PC-9 (cell line): ENCODE data around the gene CAPZA1. TPM values are rescaled to one million over a fixed set of nuclear protein-coding genes. Genes with fewer than 3 reads are reported as not detected.
A peak's percentile ranks its signal among the peaks of the same experiment; 100 is the strongest.

ENCODE experiments used
- BruUV-seq: library from RNA; stranded (reverse); fragments of 400-500 nt; replicated peaks from 2 replicates; lab custom pipeline; 2021; lab: Mats Ljungman, UMichigan
- CTCF ChIA-PET: fragments of 300-600 bp; sonication (Branson Sonifier 250); formaldehyde crosslinking; loops from one replicate; lab custom pipeline; 2022; ENCODE audit warnings: antibody characterized with exemption; lab: Charles Lee
- POLR2A ChIA-PET: fragments of 300-600 bp; sonication (Branson Sonifier 250); formaldehyde crosslinking; loops from one replicate; lab custom pipeline; 2022; ENCODE audit warnings: antibody characterized with exemption; ENCODE audit not compliant: unreplicated experiment; lab: Charles Lee
- DNase-seq, 2 experiments: peaks; one replicate each; pipeline versions ENCODE4 v3.0.0 to v3.0.0-alpha.2; 2015 to 2022; ENCODE audit warnings: mixed read lengths in 1 of 2
- H2AFZ ChIP-seq: fragments of 200-600 bp; sonication (generic); 2 replicates; pipeline ENCODE4 v1.8.1; 2017; ENCODE audit warnings: antibody characterized with exemption
- H3F3A ChIP-seq: fragments of 200-600 bp; sonication (generic); 2 replicates; pipeline ENCODE4 v1.8.1; 2017; ENCODE audit warnings: antibody characterized with exemption, mild to moderate bottlenecking, low read depth; ENCODE audit not compliant: insufficient read depth
- H3K27ac ChIP-seq: fragments of 200-600 bp; sonication (generic); 2 replicates; pipeline ENCODE4 v1.6.1; 2016; ENCODE audit warnings: mixed run types
- H3K27me3 ChIP-seq: fragments of 200-600 bp; sonication (generic); 2 replicates; pipeline ENCODE4 v1.6.1; 2016; ENCODE audit warnings: low read depth, mixed run types; ENCODE audit not compliant: insufficient read depth
- H3K36me3 ChIP-seq: fragments of 200-600 bp; sonication (generic); 2 replicates; pipeline ENCODE4 v1.6.1; 2016; ENCODE audit warnings: low read depth, mixed run types
- H3K4me1 ChIP-seq: fragments of 200-600 bp; sonication (generic); replicated peaks from 2 replicates; pipeline ENCODE4 v1.6.1; 2016; ENCODE audit warnings: mixed run types; ENCODE audit not compliant: insufficient read depth
- H3K4me2 ChIP-seq: fragments of 200-600 bp; sonication (generic); 2 replicates; pipeline ENCODE4 v1.6.1; 2017; ENCODE audit warnings: mixed run types
- H3K4me3 ChIP-seq: fragments of 200-600 bp; sonication (generic); 2 replicates; pipeline ENCODE4 v1.6.1; 2016; ENCODE audit warnings: mixed run types
- H3K79me2 ChIP-seq: fragments of 200-600 bp; sonication (generic); 2 replicates; pipeline ENCODE4 v1.6.1; 2017; ENCODE audit warnings: low read depth, mixed run types
- H3K9me2 ChIP-seq: fragments of 200-600 bp; sonication (generic); 2 replicates; pipeline ENCODE4 v1.8.1; 2017; ENCODE audit warnings: mild to moderate bottlenecking; ENCODE audit not compliant: insufficient read depth
- H3K9me3 ChIP-seq: fragments of 200-600 bp; sonication (generic); 2 replicates; pipeline ENCODE4 v1.8.1; 2016; ENCODE audit warnings: low read depth; ENCODE audit not compliant: insufficient read depth
- H4K20me1 ChIP-seq: fragments of 200-600 bp; sonication (generic); 2 replicates; pipeline ENCODE4 v1.8.1; 2017; ENCODE audit not compliant: insufficient read depth
- CTCF ChIP-seq: fragments of 200-600 bp; sonication (generic); conservative IDR thresholded peaks from 2 replicates; pipeline ENCODE4 v1.6.1; 2017; ENCODE audit warnings: mixed run types, antibody characterized with exemption, mild to moderate bottlenecking, moderate library complexity
- EZH2 ChIP-seq: fragments of 200-600 bp; sonication (generic); IDR thresholded peaks from 2 replicates; pipeline ENCODE4 v1.8.0; 2017; ENCODE audit warnings: antibody characterized with exemption, low read depth
- intact Hi-C: fragments of 100-400 bp; cut with micrococcal nuclease; formaldehyde crosslinking; loops from one replicate; pipeline ENCODE4 v1.10.0; 2022; ENCODE audit not compliant: unreplicated experiment
- total RNA-seq: library from RNA; stranded (reverse); gene quantifications from 2 replicates; pipeline ENCODE4 v1.2.3, GENCODE V29; 2021

The CAPZA1 gene
- total RNA-seq, 1 experiment from 2014 or later, result 145 TPM

DNA sequence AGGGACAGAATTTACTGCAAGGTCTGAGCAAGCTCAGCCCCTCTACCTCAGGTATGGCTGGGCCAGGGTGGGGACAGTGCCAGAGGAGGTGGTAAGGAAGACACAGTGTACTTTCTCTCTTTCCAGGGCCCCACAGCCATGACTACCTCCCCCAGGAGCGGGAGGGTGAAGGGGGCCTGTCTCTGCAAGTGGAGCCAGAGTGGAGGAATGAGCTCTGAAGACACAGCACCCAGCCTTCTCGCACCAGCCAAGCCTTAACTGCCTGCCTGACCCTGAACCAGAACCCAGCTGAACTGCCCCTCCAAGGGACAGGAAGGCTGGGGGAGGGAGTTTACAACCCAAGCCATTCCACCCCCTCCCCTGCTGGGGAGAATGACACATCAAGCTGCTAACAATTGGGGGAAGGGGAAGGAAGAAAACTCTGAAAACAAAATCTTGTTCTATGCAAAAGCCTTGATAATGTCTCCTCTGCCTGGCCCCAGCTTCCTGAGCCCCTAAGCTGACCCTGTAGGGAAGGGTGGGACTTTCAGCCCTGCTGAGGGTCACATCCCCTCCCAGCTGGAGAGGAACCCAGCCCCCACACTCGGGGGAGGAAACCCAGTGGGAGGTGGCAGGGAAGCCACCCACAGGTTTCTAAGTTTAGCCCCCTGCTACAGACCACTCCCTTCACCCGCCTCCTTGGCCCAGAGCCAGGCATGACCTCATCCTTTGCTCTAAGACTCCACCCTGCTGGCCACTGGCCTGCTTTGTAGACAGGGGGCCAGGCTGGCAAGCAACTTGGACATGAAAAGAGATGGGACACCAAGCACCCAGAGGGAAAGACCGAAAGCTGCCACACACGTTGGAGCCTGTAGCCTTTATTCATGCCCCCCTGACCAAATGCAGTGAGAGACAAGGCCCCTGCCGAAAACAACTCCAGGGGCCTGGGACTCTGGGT, 80.9 kb downstream of the CAPZA1 start:
- Histone ChIP-seq H3F3A (peaks cover 57% of the 10 kb centered on the region), H3K79me2 (peaks cover 32% of the 10 kb centered on the region), H2AFZ (no peak overlapping the region), H3K36me3 (peaks cover 27% of the 10 kb centered on the region), H3K27me3 (no peaks in the 10 kb centered on the region), H4K20me1 (no peaks in the 10 kb centered on the region), H3K4me1 (peaks cover 68% of the 10 kb centered on the region), H3K9me3 (no peaks in the 10 kb centered on the region), H3K27ac (peak overlapping the region; percentile 49), H3K9me2 (no peaks in the 10 kb centered on the region), H3K4me3 (peak overlapping the region; percentile 5; the same call in 1 of the 2 replicates), H3K4me2 (peak overlapping the region; percentile 64)
- intact Hi-C loops, result loop anchor here (10.0 kb wide), 1 partner anchor 236 kb away; no protein-coding TSS in a partner anchor
- POLR2A ChIA-PET, result interaction anchor here (0.6 to 0.8 kb wide), 2 partner anchors 26 to 515 kb away, joined by 3 to 4 read pairs; partner anchors contain the start of gene MOV10
- peak; percentile 84 to 96 for DNase-seq
- no TSS peak for BruUV-seq
- TF ChIP-seq EZH2 (no peak), CTCF (no peak)
- CTCF ChIA-PET, result interaction anchor here (0.7 kb wide), 1 partner anchor 145 kb away, joined by 3 read pairs; no protein-coding TSS in a partner anchor

DNA sequence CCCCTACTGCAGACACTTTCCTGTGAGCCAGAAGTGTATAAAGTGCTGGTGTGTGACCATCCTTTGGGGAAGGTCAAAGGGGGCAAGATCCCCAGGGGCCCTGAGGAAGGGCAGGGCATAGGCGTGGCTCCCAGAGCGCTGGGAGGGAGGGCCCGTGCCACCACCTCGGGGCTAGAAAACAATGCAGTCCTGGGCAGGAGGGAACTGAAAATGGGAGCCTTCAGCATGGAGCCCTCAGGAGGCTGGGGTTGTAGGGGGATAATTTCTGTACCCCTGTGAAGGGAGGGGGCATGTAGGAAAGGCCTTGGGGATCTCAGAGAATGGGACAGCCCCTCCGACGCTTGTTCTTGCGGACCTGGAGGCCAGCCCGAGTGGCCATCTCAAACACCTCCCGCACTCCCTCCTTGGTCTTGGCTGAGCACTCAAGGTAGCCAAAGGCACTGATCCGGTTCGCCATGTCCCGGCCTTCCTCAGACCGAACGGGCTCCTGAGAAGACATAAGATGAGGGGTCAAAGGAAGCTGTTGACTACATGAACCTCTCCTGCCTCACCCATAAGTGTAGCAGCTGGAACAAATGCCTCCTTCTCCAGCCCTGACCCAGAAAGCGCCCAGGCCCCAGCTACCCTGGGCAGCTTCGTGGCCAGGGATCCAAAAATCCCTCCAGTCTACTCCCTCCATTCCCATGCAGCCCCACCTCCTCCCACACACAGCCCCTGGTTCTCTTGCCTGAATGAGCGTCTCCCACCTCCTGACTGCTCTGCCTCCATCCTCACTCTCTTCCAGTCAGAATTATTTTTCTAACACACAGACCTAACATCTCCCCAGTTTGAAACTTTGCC, 81.8 kb downstream of the CAPZA1 start:
- ChIA-PET POLR2A (interaction anchor here (0.5 kb wide), 1 partner anchor 264 kb away, joined by 3 read pairs; no protein-coding TSS in a partner anchor), CTCF (no interaction called here)
- intact Hi-C loops, result loop anchor here (10.0 kb wide), 1 partner anchor 237 kb away; no protein-coding TSS in a partner anchor
- H3K4me3 ChIP-seq, result no peak overlapping the region
- H3F3A ChIP-seq, result peaks cover 63% of the 10 kb centered on the region
- H3K27me3 ChIP-seq, result no peaks in the 10 kb centered on the region
- H2AFZ ChIP-seq, result no peak overlapping the region
- peak overlapping the region; percentile 49 for H3K27ac ChIP-seq
- no peak for DNase-seq
- H3K9me3 ChIP-seq, result no peaks in the 10 kb centered on the region
- H3K9me2 ChIP-seq, result no peaks in the 10 kb centered on the region
- peaks cover 27% of the 10 kb centered on the region for H3K36me3 ChIP-seq
- peaks cover 40% of the 10 kb centered on the region for H3K79me2 ChIP-seq
- TSS peak; percentile 16 for BruUV-seq
- peak overlapping the region; percentile 64 for H3K4me2 ChIP-seq
- H3K4me1 ChIP-seq, result peaks cover 73% of the 10 kb centered on the region
- no peaks in the 10 kb centered on the region for H4K20me1 ChIP-seq
- TF ChIP-seq EZH2 (no peak), CTCF (no peak)

DNA sequence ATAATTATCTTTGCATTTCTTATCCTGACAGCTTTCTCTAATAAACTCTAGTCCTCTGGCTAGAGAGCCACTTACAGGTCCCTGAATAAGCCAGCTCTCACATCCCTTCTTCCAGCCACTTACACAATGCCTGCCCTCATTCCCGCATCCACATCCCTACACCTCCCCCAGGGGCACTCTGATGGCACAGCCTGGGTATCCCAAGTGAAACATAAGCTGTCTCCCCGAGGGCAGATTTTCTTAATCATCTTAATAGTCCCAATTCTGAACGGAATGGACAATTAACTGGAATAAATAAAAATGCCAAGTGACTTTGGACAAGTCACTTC, 82.4 kb downstream of the CAPZA1 start:
- H3K4me2 ChIP-seq, result peak overlapping the region; percentile 64

More for the DNA sequence above, 82.4 kb downstream of the CAPZA1 start:
- ChIA-PET POLR2A (interaction anchor here (0.5 to 0.6 kb wide), 2 partner anchors 27 to 264 kb away, joined by 3 read pairs; no protein-coding TSS in a partner anchor), CTCF (no interaction called here)
- Histone ChIP-seq H3K9me2 (no peaks in the 10 kb centered on the region), H3K79me2 (peaks cover 44% of the 10 kb centered on the region), H3K9me3 (no peaks in the 10 kb centered on the region), H3K27me3 (no peaks in the 10 kb centered on the region), H2AFZ (no peak overlapping the region), H3K4me1 (peaks cover 73% of the 10 kb centered on the region), H4K20me1 (no peaks in the 10 kb centered on the region), H3K36me3 (peaks cover 27% of the 10 kb centered on the region), H3F3A (peaks cover 59% of the 10 kb centered on the region), H3K4me3 (no peak overlapping the region), H3K27ac (0 out of 2 replicates have a peak overlapping the region, but pooled peaks have one; percentile 49)
- no TSS peak for BruUV-seq
- DNase-seq, result no peak
- intact Hi-C loops, result loop anchor here (10.0 kb wide), 1 partner anchor 237 kb away; no protein-coding TSS in a partner anchor
- TF ChIP-seq EZH2 (no peak), CTCF (no peak)
